Esophagus muscularis mucosa (tissue), 4 donors: ENCODE results near the gene UGT2A1. TPM values are rescaled to one million over a fixed set of nuclear protein-coding genes. Genes with fewer than 3 reads are reported as not detected.

ENCODE experiments used
- DNase-seq: peaks from one replicate; pipeline ENCODE4 v3.0.0-alpha.2; 2017; ENCODE audit errors: extremely low spot score
- H3K27ac ChIP-seq, 4 donors: fragments of 200-600 bp; sonication (generic); replicated peaks in 1 of 4; 1 replicate in 3 of 4; 2 replicates in 1 of 4; pipeline ENCODE4 v1.5.1; 2016 to 2019; ENCODE audit warnings: mild to moderate bottlenecking in 1 of 4
- H3K27me3 ChIP-seq, 4 donors: fragments of 200-600 bp; sonication (generic); one replicate each; pipeline versions ENCODE4 v1.5.1 to v1.6.0; 2016 to 2019
- H3K36me3 ChIP-seq, 4 donors: fragments of 200-600 bp; sonication (generic); one replicate each; pipeline ENCODE4 v1.5.1; 2016 to 2019
- H3K4me1 ChIP-seq, 4 donors: fragments of 200-600 bp; sonication (generic); one replicate each; pipeline ENCODE4 v1.5.1; 2016 to 2019
- H3K4me3 ChIP-seq, 4 donors: fragments of 200-600 bp; sonication (generic); 1 replicate in 2 of 4; 2 replicates in 2 of 4; pipeline ENCODE4 v1.5.1; 2016 to 2019; ENCODE audit warnings: mild to moderate bottlenecking in 4 of 4, moderate library complexity in 1 of 4
- H3K9me3 ChIP-seq, 4 donors: fragments of 200-600 bp; sonication (generic); 1 replicate in 3 of 4; 2 replicates in 1 of 4; pipeline ENCODE4 v1.5.1; 2016 to 2019
- CTCF ChIP-seq, 3 experiments: fragments of 200-600 bp in 2 of 3; fragments of 450-650 bp in 1 of 3; sonication (generic) in 2 of 3; IDR thresholded peaks; one replicate each; pipeline ENCODE4 v1.5.1; 2017 to 2019; ENCODE audit warnings: antibody characterized with exemption in 3 of 3, mild to moderate bottlenecking in 2 of 3, moderate library complexity in 1 of 3
- EP300 ChIP-seq: sonication (generic); formaldehyde crosslinking; IDR thresholded peaks from one replicate; pipeline ENCODE4 v1.6.1; 2017; ENCODE audit warnings: antibody characterized with exemption
- POLR2A ChIP-seq: fragments of 450-650 bp; IDR thresholded peaks from one replicate; pipeline ENCODE4 v1.6.1; 2017; ENCODE audit warnings: antibody characterized with exemption, moderate library complexity, mild to moderate bottlenecking, low read depth
- POLR2AphosphoS5 ChIP-seq, 2 donors: sonication (generic); formaldehyde crosslinking; IDR thresholded peaks; one replicate each; pipeline ENCODE4 v1.6.1; 2017; ENCODE audit warnings: antibody characterized with exemption in 2 of 2
- WGBS: methylation state at CpG from one replicate; pipeline ENCODE4 v1.1.5; 2018; 5-methylcytosine and 5-hydroxymethylcytosine counted together
- intact Hi-C: fragments of 100-400 bp; cut with DNase I; formaldehyde crosslinking; loops from one replicate; pipeline ENCODE4 v1.15.1; 2023
- total RNA-seq, 4 donors: library from RNA; depleted of rRNA; stranded (reverse); fragments of >200 nt; gene quantifications; one replicate each; pipeline versions ENCODE4 v1.1.0 to v1.2.1, GENCODE V29; 2016

UGT2A1 gene
- total RNA-seq = not detected

- no peak for DNase-seq
- TF ChIP-seq EP300 (no peak), POLR2AphosphoS5 (IDR thresholded peaks at IDR 0.05) (no peak), POLR2A (no peak), CTCF (IDR thresholded peaks at IDR 0.05) (no peak)
- Histone ChIP-seq H3K4me1 (no peaks in the 10 kb centered on the region), H3K36me3 (no peaks in the 10 kb centered on the region), H3K27ac (no peak within 1 kb of the TSS), H3K27me3 (no peaks in the 10 kb centered on the region), H3K9me3 (no peaks in the 10 kb centered on the region), H3K4me3 (no peak within 1 kb of the TSS)
- WGBS = 75% methylated on average over 1 of the region's 1 CpG
- intact Hi-C loops = no loop called here
These were observed at the start of gene UGT2A1 for GRCh38 chr4:69653147-69653546. UGT2A1 (minus strand) TSS chr4:69653247; CDS start chr4:69647644, 5,603 bp downstream.

GRCh38 chr4:69702201-69702600 lies 49.2 kb upstream of the UGT2A1 start:
- H3K4me3 ChIP-seq = no peak overlapping the region
- H3K27ac ChIP-seq = no peak overlapping the region
- no peak for DNase-seq
- 83% methylated on average over 3 of the region's 3 CpGs for WGBS
- intact Hi-C loops = no loop called here
- no peak for TF ChIP-seq EP300
- TF ChIP-seq POLR2AphosphoS5 (IDR thresholded peaks at IDR 0.05) = no peak
- no peak for TF ChIP-seq POLR2A
- no peak for TF ChIP-seq CTCF (IDR thresholded peaks at IDR 0.05)
- no peaks in the 10 kb centered on the region for H3K27me3 ChIP-seq
- peaks cover 0 to 7% (median 3%) of the 10 kb centered on the region in 4 donors for H3K9me3 ChIP-seq
- H3K4me1 ChIP-seq = no peaks in the 10 kb centered on the region
- no peaks in the 10 kb centered on the region for H3K36me3 ChIP-seq

- no peak for DNase-seq
- intact Hi-C loops = no loop called here
- TF ChIP-seq EP300 (no peak), POLR2AphosphoS5 (IDR thresholded peaks at IDR 0.05) (no peak), CTCF (IDR thresholded peaks at IDR 0.05) (no peak), POLR2A (no peak)
- H3K36me3 ChIP-seq = no peaks in the 10 kb centered on the region
- WGBS = 79% methylated on average over 4 of the region's 4 CpGs
- no peaks in the 10 kb centered on the region for H3K4me1 ChIP-seq
- peaks cover 0 to 7% (median 3%) of the 10 kb centered on the region in 4 donors for H3K9me3 ChIP-seq
- no peaks in the 10 kb centered on the region for H3K27me3 ChIP-seq
- no peak overlapping the region for H3K27ac ChIP-seq
- no peak overlapping the region for H3K4me3 ChIP-seq
These were observed 48.6 kb upstream of the UGT2A1 start for GRCh38 chr4:69701696-69702095.

- peaks cover 0 to 7% (median 3%) of the 10 kb centered on the region in 4 donors for H3K9me3 ChIP-seq
- 44% methylated on average over 1 of the region's 1 CpG for WGBS
- H3K4me1 ChIP-seq = no peaks in the 10 kb centered on the region
- H3K36me3 ChIP-seq = no peaks in the 10 kb centered on the region
- intact Hi-C loops = no loop called here
- no peaks in the 10 kb centered on the region for H3K27me3 ChIP-seq
- TF ChIP-seq CTCF (IDR thresholded peaks at IDR 0.05) = no peak
- TF ChIP-seq POLR2A = no peak
- no peak for TF ChIP-seq POLR2AphosphoS5 (IDR thresholded peaks at IDR 0.05)
- TF ChIP-seq EP300 = no peak
- no peak overlapping the region for H3K27ac ChIP-seq
- no peak for DNase-seq
- H3K4me3 ChIP-seq = no peak overlapping the region
These were observed 44.6 kb upstream of the UGT2A1 start for GRCh38 chr4:69697536-69698242.
